Measurements from ENCODE around the gene CDKN1A.

CDKN1A gene

GRCh38 chr6:36656441-36656840 is 22.1 kb upstream of the CDKN1A start:
- DNase-seq, result no peak

DNA sequence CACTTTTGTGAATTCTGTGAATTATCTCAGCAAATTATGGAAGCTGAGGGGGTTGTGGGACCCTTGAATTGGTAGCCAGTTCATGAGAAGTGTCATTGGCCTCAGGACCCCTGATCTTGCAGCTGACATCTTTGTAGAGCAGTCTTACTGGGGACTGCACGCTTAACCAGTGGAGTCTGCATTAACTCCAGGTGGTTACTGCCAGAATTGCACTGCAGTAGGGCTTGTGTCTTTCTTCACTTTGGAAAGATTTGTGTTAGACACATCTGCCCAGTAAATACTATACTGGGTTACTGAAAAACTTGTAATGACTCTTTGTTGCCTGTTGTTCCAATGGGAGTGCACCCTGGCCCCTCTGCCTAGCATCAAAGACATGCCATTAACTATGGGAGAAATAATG is 21.2 kb upstream of the CDKN1A start:
- DNase-seq, result no peak

DNA sequence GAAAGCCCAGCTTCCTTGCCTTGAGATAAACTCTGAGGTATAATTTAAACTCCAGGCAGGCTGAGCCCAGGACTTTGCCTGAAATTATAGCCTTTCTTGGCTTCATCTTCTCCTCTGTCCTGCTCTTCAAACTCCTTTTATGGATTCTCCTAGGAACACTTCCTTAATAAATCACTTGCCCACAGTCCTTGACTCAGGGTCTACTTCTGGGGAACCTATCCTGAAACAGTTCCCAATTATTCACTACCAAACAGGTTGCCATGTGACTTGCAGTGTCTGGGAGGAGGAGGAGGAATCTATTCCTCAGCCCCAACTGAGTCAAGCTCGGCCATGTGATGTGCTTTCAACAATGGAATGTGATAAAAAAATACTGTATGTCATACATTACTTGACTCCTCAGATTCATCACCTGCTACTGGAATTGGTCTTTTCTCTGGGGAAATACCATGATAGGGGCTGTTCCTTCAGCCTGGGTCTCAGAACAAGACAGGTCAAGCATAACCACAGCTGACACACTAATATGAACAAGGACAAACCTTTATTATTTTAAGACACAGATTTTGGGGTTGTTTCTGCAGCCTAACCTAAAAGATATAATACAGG is 20.5 kb upstream of the CDKN1A start:
- no peak for DNase-seq

DNA sequence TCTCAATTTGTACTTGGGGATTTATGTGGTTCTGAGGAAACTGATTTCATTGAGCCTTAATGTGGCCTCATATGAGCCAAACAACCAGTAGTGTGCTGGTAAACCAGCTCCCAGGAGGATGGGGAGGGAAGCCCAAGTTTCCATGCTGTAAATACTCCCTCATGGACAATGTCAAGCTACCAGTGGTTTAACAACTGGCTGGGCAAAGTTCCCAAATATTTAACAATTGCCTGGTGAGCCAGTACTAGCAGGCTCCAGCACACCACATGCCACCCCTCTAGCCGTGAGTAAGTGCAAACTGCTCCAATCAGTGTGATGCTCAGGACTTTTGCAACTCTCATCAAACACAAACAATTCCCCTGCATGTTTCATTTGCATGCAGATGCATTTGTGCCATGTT is 19.2 kb upstream of the CDKN1A start:
- DNase-seq, result no peak

DNA sequence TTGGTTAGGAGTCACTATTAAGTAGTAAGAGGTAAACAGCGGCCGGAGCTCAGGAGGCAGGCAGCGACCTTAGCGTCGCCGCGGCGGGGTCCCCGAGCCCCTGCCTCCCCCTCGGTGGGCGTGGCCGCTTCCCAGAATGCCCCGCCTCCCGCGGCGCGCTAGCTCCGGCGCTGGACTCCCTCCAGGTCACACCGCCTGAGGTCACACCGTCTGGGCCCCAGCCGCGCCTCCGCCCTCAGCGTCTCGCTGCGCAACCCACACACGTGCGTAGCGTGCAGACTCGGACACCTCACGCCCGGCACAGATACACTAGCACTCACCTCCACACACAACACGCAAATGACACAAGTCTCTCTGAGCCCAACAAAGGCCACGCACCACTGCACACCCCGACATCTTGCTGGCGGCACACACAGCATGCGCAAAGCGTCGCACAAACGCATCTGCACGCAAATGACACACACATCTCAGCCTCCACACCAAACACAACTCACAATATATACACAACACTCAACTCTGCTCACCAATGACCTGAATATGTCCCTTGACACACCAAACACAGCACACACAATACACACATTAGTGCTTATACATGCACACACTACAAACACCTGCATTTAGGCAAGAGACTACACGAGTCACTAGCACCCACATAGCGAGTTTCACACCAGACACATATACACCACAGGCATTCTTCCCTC is 17.6 kb upstream of the CDKN1A start:
- no peak for DNase-seq

DNA sequence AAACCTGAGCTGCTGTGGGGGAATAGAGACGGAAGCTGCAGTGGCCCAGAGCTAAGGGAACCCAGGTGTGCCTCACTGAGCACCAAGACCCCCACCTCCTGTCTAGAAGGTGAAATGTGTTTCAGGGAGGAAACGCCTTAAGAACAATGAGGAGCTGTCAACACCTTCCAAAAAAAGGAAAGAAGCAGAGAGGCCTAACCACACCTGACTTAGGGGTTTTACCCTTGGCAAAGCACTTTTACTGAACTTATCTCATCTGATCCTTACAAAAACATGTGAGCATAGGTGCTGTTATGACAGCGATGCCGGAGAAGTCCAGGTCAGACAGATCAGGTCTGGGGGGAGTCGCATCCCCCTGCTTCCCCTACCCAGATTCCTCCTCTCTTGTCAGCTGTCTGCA is 16.1 kb upstream of the CDKN1A start:
- peak; percentile 56 for DNase-seq

GRCh38 chr6:36662827-36663256 is 15.7 kb upstream of the CDKN1A start:
- peak; percentile 60 for DNase-seq

- DNase-seq, result no peak
These were observed 14.7 kb upstream of the CDKN1A start for GRCh38 chr6:36663504-36664446.

- DNase-seq, result no peak
These were observed 13.3 kb upstream of the CDKN1A start for GRCh38 chr6:36665180-36665579.

- no peak for DNase-seq
These were observed 12.2 kb upstream of the CDKN1A start for GRCh38 chr6:36666287-36666686.

GRCh38 chr6:36666826-36667591 is 11.5 kb upstream of the CDKN1A start:
- DNase-seq, result peak; percentile 85

DNA sequence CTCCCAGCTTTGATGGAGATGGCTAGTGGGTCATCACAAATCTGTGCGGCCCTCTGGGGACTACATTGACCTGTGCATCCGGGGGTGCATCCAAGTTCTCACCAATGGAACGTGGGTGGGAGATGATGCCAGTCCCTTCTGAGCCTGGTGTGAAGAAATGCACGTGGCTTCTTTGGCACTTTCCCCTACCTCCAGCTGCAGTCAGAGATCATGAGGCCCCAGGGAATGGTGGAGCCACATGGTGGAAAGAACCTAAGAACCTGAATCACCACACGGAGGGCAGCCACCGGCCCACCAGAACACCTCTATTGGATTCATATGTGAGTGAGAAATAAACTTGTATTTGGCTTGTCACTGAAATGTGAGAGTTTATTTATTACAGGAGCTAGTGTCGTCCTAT is 9.9 kb upstream of the CDKN1A start:
- no peak for DNase-seq

- no peak for DNase-seq
These were observed 9.5 kb upstream of the CDKN1A start for GRCh38 chr6:36669002-36669401.

GRCh38 chr6:36670271-36670670 is 8.2 kb upstream of the CDKN1A start:
- no peak for DNase-seq

DNA sequence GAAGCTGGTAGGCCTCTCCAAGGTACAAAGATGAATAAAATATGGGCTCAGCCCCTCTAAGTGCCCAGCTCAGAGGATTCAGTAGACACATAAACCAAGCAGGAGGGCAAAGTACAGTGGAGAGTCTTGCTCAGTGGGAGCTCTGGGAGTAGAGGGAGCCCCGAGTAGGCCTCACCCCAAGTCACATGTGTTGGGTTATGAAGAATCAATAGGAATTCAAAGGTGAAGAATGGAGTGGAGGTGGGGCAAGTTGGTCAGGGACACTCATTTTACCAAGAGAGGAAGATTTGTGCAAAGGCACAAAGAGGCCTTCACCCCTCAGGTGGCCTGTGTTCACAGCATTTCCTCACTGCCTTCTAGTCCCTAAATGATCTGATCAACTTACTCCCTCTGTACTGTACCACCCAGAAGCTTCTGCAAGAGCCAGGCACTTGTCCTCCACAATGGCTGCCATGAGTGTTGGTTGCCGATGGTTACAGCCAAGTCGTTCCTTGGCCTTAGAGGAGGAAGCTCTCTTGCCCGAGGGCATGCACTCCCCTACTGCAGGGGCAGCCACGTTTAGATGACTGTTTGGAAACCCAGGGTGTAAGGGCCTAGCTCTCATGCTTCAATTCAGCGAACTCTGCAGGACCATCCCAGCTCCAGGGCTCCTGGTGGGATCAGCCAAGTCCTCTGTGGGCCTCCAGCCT is 6.7 kb upstream of the CDKN1A start:
- DNase-seq, result no peak

DNA sequence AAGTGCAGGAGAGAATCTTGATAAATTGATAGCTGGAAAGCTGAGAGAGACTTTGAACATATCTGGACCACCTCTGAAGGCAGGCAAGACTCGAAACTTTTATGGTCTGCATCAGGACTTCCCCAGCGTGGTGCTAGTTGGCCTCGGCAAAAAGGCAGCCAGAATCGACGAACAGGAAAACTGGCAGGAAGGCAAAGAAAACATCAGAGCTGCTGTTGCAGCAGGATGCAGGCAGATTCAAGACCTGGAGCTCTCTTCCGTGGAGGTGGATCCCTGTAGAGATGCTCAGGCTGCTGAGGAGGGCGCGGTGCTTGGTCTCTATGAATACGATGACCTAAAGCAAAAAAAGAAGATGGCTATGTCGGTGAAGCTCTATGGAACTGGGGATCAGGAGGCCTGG is 4.6 kb upstream of the CDKN1A start:
- no peak for DNase-seq

DNA sequence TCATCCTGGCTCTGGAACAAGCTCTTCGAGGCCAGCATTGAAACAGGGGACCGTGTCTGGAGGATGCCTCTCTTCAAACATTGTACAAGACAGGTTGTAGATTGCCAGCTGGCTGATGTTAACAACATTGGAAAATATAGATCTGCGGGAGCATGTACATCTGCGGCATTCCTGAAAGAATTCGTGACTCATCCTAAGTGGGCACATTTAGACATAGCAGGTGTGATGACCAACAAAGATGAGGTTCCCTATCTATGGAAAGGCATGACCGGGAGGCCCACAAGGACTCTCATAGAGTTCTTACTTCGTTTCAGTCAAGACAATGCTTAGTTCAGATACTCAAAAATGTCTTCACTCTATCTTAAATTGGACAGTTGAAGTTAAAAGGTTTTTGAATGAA is 3.6 kb upstream of the CDKN1A start:
- no peak for DNase-seq

GRCh38 chr6:36676141-36677058 is 2.1 kb upstream of the CDKN1A start:
- no peak for DNase-seq

DNA sequence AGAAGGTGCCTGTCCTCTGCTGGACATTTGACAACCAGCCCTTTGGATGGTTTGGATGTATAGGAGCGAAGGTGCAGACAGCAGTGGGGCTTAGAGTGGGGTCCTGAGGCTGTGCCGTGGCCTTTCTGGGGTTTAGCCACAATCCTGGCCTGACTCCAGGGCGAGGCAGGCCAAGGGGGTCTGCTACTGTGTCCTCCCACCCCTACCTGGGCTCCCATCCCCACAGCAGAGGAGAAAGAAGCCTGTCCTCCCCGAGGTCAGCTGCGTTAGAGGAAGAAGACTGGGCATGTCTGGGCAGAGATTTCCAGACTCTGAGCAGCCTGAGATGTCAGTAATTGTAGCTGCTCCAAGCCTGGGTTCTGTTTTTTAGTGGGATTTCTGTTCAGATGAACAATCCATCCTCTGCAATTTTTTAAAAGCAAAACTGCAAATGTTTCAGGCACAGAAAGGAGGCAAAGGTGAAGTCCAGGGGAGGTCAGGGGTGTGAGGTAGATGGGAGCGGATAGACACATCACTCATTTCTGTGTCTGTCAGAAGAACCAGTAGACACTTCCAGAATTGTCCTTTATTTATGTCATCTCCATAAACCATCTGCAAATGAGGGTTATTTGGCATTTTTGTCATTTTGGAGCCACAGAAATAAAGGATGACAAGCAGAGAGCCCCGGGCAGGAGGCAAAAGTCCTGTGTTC is 1.3 kb upstream of the CDKN1A start:
- DNase-seq, result no peak

GRCh38 chr6:36677753-36678487 is 594 bp upstream of the CDKN1A start:
- no peak for DNase-seq
